T47D (cell line): ENCODE data around the gene SSRP1.
"Not testable (repeated sequence)": the region's sequence is repeated elsewhere in the genome, so short reads cannot be mapped to it uniquely, and the experiment has no call there.

ENCODE experiments used
- DNase-seq, 2 experiments: peaks; one replicate each; pipeline versions ENCODE4 v3.0.0 to v3.0.0-alpha.2; 2011 to 2012; ENCODE audit warnings: low read depth in 1 of 2, low spot score in 1 of 2
- JUND ChIP-seq: IDR thresholded peaks from 2 replicates; pipeline ENCODE4 v1.6.1; 2012; ENCODE audit warnings: low read depth
- in situ Hi-C: cut with HindIII; loops from 2 replicates; pipeline ENCODE4 v1.10.0; 2016; ENCODE audit warnings: low sequenced_read_pairs, low pct_unique_long_range_greater_than_20kb

Gene SSRP1

DNA sequence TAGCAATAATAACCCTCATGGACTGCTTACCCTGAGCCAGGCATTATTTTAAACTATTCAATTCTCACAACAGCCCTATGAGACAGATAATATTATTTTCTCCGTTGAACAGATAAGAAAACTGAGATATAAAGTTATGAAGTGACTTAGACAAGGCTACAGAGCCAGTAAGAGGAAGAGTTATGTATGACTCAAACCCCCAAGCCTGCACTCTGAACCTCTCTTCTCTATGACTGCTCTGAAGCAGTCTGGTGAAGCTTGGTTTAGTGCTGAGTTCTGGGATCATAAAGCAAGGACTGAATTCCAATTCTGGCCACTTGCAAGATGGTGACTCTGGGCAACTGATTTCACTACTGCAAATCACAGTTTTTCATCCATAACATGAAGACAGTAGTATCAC is 45.4 kb downstream of the SSRP1 start:
- TF ChIP-seq JUND = no peak
- no peak for DNase-seq
- in situ Hi-C loops = no loop called here

DNA sequence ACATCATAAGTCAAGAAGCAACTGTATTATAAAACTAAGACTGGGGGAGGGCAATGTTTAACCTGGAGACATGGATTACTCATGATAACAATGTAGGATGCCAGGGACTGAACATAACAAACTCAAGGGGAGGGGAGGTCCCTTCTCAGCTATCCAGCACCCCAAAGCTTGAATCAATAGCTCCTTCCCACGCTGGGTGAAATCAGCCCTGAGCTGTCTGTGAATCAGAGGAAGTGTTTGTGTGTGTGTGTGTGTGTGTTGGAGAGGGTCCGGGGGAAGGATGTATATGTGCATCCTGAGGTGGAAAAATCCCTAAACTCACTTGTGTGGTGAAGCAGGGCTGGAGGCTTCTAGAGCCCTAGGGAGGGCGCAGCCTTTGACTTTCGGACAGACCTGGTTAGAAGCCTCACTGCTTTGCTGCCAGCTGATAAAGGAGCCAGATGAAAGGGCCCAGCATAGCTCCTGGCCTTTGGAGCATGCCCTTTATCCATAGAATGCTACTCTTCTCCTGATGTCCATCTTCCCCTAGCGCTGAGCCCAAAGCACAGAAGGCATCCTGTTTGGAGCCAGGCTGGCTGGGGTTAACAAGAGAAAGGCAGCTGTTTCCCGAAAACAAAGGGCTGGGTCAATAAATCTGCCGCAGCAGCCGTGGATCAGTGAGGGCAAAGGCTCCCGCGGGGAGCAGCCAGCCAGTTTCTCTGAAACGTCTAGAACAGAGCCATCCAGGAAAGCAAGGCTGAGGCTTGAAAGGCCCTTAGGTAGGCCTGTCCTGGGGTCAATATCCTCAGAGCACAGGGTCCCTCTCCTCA is 46.7 kb downstream of the SSRP1 start:
- TF ChIP-seq JUND = no peak
- in situ Hi-C loops = no loop called here
- DNase-seq = no peak

DNA sequence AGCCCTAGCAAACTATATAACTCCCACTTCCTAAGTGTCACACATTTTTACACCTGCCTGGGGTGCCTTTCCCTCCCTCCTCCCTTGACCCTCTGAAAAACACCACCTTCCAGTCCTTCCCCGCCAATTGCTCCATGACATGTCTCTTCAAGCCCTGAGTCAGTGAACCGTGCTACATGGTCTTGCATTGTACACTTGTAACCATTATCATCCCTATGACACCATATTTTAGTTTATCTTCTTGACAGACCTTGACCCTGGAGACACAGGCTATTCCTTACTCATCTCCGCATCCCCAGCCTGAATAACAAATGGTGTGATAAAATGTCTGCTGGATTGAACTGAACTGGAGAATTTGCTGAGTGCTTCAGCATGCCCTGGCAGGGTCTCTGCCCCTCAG is 47.8 kb downstream of the SSRP1 start:
- DNase-seq = no peak
- in situ Hi-C loops = no loop called here
- no peak for TF ChIP-seq JUND

DNA sequence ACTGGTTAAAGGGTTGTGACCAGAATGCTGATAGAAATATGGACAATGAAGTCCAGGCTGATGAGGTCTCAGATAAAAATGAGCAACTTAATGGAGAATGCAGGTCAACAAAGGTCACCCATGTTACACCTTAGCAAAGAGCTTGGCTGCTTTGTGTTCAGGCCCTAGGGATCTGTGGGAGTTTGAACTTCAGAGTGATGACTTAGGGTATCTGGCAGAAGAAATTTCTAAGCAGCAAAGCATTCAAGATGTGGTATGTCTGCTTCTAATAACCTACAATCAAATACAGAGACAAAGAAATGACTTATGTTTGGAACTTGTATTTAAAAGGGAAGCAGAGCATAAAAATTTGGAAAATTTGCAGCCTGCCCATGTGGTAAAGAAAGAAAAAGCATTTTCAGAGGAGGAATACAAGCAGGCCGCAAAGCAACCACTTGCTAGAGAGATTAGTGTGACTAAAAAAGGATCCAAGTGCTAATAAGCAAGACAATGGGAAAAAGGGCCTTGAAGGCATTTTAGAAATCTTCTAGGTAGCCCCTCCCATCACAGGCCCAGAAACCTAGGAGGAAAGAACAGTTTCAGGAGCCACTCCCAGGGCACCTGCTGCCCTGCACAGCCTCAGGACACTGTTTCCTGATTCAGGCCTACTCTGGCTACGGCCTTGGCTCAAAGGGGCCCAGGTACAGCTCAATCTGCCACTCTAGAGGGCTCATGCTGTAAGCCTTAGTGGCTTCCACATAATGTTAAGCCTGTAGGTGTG is 52.3 kb downstream of the SSRP1 start:
- in situ Hi-C loops = no loop called here
- TF ChIP-seq JUND = no peak
- no peak for DNase-seq

DNA sequence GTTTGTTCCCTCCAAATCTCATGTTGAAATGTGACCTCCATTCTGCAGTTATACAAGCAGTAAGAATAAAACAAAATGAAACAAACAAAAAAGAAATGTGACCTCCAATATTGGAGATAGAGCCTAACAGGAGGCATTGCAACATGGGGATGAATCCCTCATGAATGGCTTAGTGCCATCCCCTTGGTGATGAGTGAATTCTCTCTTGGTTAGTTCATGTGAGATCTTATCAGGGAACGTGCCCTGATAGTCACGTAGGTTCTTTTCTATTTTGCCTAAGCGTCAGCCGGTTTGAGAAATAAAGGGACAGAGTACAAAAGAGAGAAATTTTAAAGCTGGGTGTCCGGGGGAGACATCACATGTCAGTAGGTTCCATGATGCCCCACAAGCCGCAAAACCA is 54.1 kb downstream of the SSRP1 start:
- DNase-seq, in situ Hi-C loops: not testable (repeated sequence)

DNA sequence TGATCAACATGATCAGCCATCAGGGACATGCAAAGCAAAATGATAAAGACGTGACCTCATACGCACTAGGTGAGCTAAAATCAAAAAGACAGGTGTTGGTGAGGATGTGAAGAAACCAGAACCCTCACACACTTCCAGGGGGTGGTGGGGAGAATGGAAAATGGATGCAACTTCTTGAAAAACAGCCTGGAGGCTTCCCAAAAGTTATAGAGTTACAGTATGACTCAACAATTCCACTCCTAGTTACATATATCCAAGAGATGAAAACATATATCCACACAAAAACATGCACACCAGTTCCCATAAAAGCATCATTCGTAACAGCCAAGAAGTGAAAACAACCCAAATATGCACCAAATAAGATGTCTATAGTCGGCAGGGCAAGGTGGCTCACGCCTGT is 56.6 kb downstream of the SSRP1 start:
- TF ChIP-seq JUND = no peak
- in situ Hi-C loops = no loop called here
- DNase-seq = no peak

DNA sequence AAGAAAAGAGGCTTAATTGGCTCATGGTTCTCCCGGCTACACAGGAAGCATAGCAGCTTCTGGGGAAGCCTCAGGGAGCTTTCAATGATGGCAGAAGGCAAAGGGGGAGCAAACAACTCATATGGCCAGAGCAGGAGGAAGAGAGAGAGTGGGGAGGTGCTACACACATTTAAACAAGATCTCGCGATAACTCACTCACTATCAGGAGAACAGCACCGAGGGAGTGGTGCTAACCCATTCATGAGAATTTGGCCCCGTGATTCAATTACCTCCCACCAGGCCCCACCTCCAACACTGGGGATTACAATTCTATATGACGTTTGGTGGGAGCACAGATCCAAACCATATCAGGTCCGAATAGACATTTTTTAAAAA is 57.0 kb downstream of the SSRP1 start:
- no peak for DNase-seq
- TF ChIP-seq JUND = no peak
- in situ Hi-C loops = no loop called here

DNA sequence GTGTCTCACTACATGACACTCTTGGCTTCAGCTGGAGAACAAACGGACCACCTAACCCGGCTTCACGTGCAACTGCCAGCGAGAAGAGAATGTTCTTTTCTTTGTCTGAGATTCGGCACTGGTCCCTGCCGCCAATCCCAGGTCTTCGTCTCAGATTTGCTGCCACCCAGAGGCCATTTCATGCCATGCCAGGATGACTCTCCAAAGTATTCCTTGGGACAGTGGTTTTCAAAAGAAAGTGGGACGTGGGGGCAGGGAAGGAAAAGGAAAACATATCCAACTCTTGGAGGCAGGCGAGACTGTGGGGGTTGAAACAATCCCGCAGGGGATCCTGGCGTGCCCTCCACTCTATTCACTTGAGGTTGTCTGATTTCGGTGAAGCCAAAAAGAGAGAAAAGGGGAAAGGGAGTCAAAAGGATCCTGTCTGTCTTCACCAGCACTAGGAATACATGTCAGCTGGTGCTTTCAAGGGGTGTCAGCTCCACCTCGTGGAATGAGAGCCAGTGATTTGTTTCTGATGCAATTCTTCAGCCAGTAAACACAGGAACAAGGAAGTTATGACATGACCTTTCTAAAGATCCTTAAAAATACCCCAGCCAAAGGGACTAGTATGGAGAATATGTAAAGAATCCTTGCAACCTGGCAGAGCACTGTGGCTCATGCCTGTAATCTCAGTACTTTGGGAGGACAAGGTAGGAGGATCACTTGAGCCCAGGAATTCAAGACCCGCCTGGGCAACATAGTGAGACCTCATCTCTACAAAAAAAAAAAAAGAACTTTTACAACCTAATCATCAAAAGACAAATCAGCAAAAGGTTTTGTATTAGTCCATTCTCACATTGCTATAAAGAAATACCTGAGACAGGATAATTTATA is 57.6 kb downstream of the SSRP1 start:
- TF ChIP-seq JUND = no peak
- in situ Hi-C loops = no loop called here
- peak; percentile 68 to 93 for DNase-seq

DNA sequence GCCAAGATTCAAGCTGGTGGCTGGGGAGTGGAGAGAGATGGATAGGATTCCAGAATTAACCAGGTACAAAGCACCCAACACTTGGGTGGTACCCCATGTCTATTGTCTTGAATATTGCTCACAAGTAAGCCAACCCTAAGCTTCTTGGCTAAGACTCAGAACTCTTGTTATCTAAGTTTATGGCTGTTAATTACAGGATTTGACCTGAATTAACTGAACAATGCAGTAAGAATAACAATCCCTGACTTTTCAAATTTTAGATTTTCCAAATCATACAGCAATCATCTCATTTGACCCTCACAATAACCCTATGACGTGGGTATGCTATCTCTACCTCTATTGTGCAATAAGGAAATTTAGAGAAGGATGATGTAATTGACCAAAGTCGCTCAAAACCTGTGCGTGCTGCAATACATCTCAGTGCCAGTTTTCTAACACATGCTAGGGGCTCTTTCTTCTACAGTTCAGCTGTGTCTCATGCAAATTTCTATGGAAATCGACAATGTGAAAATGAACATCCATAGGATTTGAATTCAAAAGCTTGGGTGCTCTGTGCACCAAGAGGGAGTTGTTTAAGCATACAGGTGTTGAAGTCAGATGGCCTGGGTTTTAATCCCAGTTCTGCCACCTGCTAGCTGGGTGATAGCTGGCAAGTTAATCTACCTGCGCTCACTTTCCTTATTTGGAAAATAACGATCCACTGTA is 58.6 kb downstream of the SSRP1 start:
- TF ChIP-seq JUND = no peak
- DNase-seq = no peak
- in situ Hi-C loops = no loop called here

DNA sequence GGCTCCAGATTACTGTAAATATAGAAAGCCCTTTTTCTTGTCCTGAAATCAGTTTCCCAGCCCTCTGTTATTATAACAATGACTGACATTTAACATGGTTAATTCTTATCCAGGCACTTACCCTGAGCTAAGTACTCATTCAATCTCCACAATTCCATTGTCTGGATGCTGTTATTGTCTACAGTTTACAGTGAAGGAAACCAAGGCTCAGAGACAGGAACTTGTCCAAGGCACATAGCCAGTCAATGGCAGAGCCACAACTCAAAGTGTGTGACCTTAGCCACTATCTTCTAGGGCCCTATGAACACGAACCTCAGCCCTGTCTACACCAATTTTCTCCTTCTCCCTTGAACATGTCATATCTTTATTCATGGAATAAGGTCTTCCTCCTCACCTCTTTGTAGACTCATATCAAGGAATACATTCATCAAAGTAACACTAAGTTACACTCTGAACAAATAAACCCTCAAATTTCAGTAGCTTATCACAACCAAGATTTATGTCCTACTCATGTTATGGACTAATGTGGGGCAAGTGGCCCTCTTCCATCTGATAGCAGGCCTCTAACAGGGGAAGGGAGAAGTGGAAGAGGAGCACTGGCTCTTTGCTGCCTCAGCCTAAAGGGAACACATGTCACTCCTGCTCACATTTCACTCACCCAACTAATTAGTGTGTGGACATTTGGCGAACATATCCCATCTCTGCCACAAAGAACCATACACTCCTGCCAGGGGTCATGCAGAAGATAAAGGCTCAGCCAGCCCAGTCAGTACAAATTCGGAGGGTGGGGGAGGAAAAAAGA is 59.3 kb downstream of the SSRP1 start:
- in situ Hi-C loops = no loop called here
- TF ChIP-seq JUND = no peak
- no peak for DNase-seq
